RPMI7951 (cell line): Measurements from ENCODE around the gene MCC. TPM values are rescaled to one million over a fixed set of nuclear protein-coding genes. Genes with fewer than 3 reads are reported as not detected.
"Not testable (repeated sequence)": the region's sequence is repeated elsewhere in the genome, so short reads cannot be mapped to it uniquely, and the experiment has no call there.

Experiments
- DNase-seq: peaks from one replicate; pipeline ENCODE4 v3.0.0-alpha.2; 2012; ENCODE audit warnings: low read depth
- total RNA-seq: library from RNA; depleted of rRNA; stranded (reverse); fragments of >200 nt; shearing (Covaris generic); gene quantifications from 2 replicates; pipeline ENCODE4 v1.2.3, GENCODE V29; 2014

The MCC gene
- total RNA-seq, 1 experiment from 2014 or later, result 11.3 TPM

GRCh38 chr5:113490317-113490716 lies 2.1 kb upstream of the MCC start:
- no peak for DNase-seq

- DNase-seq, result peak; percentile 96
These were observed 1.0 kb upstream of the MCC start for GRCh38 chr5:113489299-113489698.

GRCh38 chr5:113488645-113489184 lies 462 bp upstream of the MCC start:
- DNase-seq, result no peak

GRCh38 chr5:113487416-113487780 lies 855 bp downstream of the MCC start:
- no peak for DNase-seq

DNA sequence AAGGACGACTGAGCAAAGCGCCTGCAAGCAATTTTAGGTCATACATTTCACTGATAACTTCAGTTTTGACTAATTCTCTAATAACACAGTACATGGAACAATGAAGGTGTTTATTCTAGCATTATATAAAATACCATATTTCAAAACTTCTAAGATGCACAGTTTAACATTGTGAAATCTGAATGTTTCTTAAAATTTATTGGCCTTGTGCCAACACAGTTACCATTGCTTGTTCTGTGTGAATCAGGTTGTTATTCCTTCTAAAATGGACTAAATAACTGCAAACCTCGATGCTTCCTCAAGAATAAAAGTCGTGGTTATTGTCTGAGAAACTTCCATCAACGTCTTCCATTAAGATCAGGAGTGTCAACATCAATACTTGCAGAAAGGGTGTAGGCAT lies 8.0 kb downstream of the MCC start:
- DNase-seq, result no peak

GRCh38 chr5:113478691-113479090 lies 9.6 kb downstream of the MCC start:
- DNase-seq, result no peak

GRCh38 chr5:113474100-113474728 lies 14.0 kb downstream of the MCC start:
- no peak for DNase-seq

- no peak for DNase-seq
These were observed 25.2 kb downstream of the MCC start for GRCh38 chr5:113463032-113463431.

DNA sequence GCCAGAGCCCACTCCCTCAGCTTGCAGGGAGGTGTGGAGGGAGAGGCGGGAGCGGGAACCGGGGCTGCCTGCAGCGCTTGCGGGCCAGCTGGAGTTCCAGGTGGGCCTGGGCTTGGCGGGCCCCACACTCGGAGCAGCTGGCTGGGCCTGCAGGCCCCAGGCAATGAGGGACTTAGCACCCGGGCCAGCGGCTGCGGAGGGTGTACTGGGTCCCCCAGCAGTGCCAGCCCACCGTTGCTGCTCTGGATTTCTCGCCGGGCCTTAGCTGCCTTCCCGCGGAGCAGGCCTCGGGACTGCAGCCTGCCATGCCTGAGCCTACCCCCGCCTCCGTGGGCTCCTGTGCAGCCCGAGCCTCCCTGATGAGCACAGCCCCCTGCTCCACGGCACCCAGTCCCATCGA lies 31.1 kb downstream of the MCC start:
- DNase-seq, result not testable (repeated sequence)

- no peak for DNase-seq
These were observed 35.3 kb downstream of the MCC start for GRCh38 chr5:113452941-113453340.

GRCh38 chr5:113451797-113452196 lies 36.5 kb downstream of the MCC start:
- peak; percentile 42 for DNase-seq

GRCh38 chr5:113450929-113451328 lies 37.3 kb downstream of the MCC start:
- DNase-seq, result no peak

DNA sequence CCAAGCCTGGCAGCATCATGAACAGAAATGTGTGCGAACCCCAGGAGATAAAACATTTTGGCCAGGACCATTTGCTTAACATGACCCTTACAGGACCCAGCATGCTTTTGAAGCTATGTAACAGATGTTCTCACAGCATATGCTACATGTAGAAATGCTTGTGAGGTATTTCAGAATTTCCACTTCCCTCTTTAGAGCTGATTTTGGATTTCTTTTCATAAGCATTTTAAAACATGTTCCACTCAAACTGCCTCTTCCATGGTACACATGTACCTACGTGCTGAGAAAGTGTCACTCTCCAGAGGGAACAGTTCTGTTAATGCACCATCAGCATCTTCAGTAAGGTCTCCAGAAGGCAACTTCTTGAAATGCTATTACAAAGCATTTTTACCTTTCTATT lies 37.8 kb downstream of the MCC start:
- no peak for DNase-seq

- no peak for DNase-seq
These were observed 40.0 kb downstream of the MCC start for GRCh38 chr5:113448252-113448651.

DNA sequence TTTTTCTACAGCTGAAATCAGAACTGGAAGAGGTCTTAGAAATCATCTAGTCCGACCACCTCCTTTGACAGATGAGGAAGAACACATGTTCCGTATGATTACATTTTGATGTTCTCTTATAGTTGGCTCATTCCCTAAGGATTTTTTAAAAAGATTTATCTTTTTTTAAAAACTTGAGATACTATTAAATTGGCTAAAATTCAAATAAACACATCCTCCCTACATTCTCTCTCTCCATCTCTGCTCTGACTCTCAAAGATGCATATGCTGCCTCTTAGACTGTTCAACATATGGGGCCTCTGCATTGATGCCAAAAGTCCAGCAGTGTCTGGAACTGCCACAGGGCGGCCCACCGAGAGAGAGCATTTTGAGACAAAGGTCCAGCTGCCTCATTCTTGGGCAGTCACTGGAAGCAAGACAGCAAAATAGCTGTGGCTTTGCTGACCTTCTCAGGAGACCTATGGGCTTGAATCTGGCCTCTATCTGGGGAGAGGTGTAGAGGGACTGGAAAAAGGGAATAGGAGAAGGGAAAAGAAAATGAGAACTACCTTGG lies 40.7 kb downstream of the MCC start:
- DNase-seq, result peak; percentile 33

DNA sequence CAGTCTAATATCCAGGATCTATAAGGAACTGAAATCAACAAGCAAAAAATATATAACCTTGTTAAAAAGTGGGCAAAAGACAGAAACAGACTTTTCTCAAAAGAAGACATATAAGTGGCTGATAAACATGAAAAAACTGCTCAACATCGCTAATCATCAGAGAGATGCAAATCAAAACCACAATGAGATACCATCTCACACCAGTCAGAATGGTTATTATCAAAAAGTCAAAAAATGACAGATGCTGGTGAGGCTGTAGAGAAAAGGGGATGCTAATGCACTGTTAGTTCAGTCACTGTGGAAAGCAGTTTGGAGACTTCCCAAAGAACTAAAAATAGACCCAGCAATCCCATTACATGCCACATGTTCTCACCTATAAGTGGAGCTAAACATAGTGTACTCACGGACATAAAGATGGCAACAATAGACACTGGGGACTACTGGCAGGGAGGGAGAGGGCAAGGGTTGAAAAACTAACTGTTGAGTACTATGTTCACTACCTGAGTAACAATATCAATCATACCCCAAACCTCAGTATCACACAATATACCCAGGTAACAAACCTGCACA lies 41.8 kb downstream of the MCC start:
- DNase-seq, result no peak

GRCh38 chr5:113437111-113437510 lies 51.1 kb downstream of the MCC start:
- DNase-seq, result no peak

DNA sequence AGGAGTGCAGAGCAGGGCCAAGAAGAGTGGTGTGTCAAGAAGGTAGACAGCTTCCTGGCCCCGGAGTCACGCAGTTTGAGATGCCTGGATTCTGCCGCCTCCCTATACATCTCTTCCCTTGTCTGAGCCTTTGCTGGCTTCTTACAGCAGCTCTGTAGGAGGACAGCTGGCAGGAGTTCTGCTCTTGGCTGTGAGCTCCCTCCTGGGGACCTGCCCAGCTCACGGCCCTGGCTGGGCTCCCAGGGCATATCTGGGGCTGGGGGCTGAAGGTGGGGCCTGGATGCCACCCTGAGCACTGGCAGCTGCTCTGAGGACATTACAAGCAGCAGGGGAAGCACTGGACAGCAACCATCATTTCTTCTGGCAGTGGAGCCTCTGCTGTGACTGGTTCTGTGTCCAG lies 52.7 kb downstream of the MCC start:
- DNase-seq, result no peak

GRCh38 chr5:113434889-113435288 lies 53.4 kb downstream of the MCC start, which contains the start of gene TSSK1B:
Gene TSSK1B, minus strand, starts transcription at chr5:113434989. Its CDS starts 150 bp downstream, at chr5:113434839.
- DNase-seq, result no peak

GRCh38 chr5:113433862-113434612 lies 54.2 kb downstream of the MCC start:
- DNase-seq, result no peak

DNA sequence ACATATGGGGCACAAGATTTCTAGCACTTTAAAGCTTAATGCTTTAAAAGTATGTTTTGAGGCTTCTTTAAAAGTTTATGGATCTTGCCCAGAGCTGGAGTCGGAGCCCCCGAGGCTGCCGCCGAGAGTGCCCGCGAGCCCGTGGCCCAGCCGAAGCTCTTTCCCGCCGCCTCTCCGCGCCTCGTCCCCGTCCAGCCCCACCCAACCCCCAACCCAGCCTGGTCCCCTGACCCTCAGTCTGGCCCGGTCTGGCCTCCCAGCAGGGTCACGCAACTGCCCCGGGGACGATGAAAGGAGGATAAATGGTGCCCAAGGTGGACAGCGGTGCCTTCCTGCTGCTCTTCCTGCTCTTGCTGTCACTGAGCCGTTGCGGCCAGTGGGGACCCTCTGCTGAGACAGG lies 55.2 kb downstream of the MCC start:
- no peak for DNase-seq

- no peak for DNase-seq
These were observed 60.2 kb downstream of the MCC start for GRCh38 chr5:113427871-113428574.
